ENCODE measurements around the gene ITIH5.

- no peak for TF ChIP-seq EZH2phosphoT487 (IDR thresholded peaks at IDR 0.05; ENCODE audit: borderline replicate concordance)
- TF ChIP-seq, protein P1, sequence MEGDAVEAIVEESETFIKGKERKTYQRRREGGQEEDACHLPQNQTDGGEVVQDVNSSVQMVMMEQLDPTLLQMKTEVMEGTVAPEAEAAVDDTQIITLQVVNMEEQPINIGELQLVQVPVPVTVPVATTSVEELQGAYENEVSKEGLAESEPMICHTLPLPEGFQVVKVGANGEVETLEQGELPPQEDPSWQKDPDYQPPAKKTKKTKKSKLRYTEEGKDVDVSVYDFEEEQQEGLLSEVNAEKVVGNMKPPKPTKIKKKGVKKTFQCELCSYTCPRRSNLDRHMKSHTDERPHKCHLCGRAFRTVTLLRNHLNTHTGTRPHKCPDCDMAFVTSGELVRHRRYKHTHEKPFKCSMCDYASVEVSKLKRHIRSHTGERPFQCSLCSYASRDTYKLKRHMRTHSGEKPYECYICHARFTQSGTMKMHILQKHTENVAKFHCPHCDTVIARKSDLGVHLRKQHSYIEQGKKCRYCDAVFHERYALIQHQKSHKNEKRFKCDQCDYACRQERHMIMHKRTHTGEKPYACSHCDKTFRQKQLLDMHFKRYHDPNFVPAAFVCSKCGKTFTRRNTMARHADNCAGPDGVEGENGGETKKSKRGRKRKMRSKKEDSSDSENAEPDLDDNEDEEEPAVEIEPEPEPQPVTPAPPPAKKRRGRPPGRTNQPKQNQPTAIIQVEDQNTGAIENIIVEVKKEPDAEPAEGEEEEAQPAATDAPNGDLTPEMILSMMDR (conservative IDR thresholded peaks at IDR 0.05; ENCODE audit: low read length), result no peak
Observed at GRCh38 chr10:7670157-7670556, 3.4 kb upstream of the ITIH5 start.
